ENCODE data around the gene PSD.
A peak's percentile ranks its signal among the peaks of the same experiment; 100 is the strongest.

Gene PSD

DNA sequence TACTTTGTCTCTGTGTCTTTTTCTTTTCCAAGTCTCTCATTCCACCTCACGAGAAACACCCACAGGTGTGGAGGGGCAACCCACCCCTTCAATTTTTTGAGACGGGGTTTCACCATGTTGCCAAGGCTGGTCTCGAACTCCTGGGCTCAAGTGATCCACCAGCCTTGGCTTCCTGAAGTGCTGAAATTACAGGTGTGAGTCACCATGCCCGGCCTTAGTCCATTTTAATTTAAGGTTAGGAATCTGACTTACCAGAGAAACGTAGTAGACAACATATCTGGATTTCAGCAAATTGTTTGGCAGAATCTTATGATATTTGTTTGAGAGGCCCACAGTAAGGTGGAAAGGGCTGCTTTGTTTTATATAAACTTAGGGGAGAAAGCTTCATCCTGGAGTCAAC lies 26.3 kb downstream of the PSD start:
- no peak for DNase-seq

DNA sequence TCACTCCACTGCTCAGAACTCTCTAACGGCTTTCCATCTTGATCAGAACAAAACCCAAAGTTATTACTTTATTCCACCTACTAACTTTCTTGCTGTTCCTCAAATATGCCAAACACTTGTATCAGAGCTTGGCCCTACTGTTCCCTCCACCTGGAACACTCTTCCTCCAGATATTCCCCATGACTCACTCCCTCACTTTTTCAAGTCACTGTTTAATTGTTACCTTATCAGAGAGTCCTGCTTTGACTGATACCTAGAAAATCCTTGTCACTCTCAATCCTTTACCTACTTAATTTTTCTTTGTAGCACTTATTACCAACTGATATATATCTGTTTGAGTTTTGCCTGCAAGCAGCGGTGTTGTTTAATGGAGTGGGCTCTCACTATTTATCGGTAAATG lies 28.7 kb downstream of the PSD start:
- no peak for DNase-seq

DNA sequence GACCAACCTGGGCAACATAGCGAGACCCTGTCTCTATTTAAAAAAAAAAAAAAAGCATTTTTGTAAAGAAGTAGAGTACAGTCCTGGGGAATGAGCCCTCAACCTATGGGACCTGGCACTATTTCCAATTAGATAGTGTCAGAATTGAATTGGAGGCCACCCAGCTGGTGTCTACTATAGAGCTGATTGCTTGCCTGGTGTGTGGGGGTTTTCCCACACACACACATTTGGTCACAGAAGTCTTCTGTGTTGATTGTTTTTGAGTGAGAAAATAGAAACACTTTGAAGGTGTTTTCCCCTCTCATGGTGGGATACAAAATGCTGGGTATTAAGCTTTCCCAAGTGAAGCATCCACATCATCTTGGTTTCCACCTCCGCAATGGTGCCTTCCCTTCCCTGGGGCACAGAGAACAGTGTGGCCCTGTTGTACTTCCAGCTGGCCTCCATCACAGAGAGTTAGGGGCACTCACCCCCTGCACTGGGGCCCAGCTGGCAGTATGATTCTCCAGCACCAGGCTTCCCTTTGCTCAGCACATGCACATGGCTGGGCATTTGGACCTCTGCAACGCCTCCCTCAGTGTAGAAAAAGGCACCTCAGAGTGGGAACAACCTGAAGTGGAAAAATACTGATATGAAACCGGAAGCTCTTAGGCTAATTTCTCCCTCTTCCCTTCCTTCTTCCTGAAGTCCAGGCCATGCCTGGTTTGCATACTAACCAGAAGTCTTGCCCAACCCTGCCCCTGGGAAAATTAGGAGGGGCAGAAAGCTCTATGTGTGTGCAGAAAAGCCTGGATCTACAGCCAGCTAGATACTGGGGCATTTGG lies 33.8 kb downstream of the PSD start:
- DNase-seq: no peak

DNA sequence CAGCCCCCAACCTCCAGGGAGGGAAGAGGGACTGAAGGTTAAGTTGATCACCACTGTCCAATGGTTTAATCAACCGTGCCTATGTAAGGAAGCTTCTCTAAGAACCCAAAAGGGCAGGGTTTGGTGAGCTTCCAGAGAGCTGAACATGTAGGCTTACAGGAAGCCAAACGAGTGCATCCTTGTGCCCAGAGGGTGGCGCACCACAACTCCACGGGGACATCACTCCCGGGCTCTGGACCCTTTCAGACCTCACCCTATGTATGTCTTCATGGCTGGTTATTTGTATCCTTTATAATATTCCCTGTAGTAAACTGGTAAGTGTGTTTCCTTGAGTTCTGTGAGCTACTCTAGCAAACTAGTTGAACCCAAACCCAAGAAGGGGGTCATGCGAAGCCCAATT lies 34.5 kb downstream of the PSD start:
- no peak for DNase-seq

DNA sequence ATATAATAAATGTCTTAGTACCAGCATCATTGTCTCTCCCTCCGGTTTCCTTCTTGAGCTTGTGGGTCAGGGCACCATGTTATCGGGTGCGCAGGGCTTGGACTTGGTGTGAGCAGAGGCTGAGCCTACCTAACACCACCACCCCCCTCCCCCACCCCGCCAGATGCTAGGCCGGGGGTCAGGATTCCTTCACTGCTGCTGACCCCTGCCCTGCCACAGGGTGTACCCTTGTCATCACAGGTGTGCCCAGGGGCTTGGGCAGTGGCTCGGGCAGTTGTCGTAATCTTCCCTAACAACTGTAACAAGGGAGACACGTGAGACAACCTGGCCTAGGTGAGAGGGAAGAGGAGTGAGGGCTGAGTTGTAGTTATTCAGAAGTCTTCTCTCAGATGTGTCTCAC lies 35.7 kb downstream of the PSD start:
- no peak for DNase-seq

DNA sequence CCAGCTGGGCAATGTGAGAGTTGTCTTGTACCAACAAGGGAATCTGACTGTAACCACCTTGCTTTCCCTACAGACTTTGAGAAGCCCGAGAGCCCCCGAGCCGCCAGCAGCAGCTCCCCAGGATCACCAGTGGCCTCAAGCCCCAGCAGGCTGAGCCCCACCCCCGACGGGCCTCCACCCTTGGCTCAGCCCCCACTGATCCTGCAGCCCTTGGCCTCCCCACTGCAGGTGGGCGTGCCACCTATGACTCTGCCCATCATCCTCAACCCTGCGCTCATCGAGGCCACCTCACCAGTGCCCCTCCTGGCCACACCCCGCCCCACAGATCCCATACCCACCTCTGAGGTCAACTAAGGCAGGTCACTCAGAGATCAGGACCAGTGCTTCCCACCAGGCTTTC lies 36.6 kb downstream of the PSD start:
- DNase-seq: no peak

DNA sequence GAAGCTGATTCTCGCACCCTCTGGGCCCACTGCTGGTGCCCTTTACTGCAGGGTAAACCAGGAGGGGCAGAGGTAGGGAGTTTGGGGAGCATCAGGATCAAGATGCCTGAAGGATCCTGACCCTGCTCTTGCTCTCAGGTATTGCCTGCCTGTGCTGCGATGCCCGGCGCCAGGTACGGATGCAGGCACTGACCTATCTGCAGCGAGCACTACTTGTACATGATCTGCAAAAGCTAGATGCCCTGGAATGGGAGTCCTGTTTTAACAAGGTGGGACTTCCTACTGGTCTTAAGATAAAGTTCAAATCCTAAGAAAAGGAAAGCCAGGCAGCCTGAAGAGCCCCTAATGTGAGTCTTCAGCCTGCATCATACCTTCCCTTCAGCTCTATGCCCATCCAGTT lies 39.2 kb downstream of the PSD start:
- no peak for DNase-seq

DNA sequence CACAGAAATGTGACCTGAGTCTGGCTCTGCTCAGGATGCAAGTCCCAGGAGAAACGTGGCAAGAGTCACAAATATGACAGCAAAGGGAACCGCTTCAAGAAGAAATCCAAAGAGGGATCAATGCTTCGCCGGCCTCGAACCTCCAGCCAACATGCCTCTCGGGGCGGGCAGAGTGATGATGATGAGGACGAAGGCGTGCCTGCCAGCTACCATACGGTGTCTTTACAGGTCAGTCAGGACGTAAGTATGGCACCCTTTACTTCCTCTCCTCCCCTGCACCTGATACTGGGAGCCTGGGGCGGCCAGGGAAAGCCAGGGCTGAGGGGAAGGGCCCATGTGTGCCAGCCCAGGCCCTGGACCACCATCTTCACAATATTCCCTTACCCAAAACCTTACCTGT lies 41.7 kb downstream of the PSD start:
- DNase-seq: no peak

DNA sequence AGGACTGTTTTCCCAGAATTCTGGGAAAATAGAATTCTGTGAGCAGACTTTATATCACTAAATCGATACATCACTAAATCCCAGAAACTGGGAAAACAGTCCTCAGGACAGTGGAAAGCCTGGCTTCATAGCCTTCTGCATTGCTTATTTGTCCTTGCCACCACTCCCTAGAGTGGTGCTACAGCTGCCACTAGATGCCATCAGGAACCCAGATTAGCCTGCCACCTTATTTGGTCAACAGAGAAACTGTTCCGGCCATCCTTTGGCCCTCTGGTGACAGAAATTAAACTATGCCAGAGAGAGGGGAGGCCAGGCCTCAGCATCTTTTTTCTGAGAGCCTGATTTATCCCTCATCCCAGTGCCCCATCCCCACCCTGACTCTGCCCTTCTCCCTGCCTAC lies 42.7 kb downstream of the PSD start:
- DNase-seq: no peak

DNA sequence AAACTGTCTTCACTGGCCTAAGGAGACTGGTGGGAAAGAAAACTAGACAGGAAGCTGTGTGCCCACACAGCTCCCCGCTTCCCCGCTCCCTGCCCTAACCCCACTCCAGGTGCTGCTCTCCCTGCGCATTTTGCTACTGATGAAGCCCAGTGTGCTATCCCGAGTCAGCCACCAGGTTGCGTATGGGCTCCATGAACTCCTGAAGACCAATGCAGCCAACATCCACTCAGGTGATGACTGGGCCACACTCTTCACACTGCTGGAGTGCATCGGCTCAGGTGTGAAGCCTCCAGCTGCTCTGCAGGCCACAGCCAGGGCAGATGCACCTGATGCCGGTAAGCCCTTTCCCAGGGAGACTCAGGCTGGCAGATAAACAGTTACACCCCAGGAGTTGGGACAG lies 43.3 kb downstream of the PSD start:
- DNase-seq: no peak

DNA sequence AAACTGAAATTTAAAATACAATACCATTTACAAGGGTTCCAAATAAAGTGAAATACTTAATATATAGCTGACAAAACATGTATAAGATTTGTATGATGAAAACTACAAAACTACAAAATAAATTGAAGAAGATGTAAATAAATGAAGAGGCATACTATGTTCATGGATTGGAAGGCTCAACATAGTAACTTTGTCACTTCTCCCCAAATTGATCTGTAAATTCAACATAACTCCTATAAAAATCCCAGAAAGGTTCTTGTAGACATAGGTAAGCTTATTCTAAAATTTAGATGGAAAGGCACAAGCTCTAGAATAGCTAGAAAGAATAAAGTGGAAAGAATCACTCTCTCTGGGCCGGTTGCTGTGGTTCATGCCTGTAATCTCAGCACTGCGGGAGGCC lies 47.3 kb downstream of the PSD start:
- no peak for DNase-seq

DNA sequence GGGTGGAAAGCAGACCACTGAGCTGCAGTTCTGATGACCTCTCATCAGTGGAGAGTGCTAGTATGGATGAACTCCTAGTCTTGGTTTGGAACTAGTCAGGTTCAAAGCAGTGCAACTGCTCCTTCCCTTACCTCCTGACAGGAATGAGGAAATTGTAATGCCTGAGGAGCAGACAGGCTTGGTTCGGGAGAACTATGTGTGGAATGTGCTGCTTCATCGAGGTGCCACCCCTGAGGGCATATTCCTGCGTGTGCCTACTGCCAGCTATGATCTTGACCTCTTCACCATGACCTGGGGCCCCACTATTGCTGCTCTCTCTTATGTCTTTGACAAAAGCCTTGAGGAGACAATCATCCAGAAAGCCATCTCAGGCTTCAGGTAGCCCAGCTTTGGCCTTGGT lies 50.5 kb downstream of the PSD start:
- no peak for DNase-seq

DNA sequence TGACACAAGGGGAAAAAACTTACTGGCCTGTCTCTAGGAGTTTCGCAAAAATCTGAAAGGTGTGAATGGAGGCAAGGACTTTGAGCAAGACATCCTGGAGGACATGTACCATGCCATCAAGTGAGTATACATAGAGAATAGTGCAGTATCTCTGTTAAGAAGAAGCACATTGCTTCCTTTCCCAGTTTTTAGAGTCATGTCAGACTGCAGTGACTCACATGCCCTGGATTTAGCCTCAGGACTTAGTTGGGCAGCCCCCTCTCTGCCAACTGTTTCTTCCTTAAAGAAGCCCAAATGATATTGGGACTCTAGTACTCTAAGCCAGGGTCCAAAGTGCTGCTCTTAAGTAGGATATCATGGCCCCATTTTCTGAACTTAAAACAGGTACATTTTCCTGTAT lies 51.1 kb downstream of the PSD start:
- DNase-seq: no peak

DNA sequence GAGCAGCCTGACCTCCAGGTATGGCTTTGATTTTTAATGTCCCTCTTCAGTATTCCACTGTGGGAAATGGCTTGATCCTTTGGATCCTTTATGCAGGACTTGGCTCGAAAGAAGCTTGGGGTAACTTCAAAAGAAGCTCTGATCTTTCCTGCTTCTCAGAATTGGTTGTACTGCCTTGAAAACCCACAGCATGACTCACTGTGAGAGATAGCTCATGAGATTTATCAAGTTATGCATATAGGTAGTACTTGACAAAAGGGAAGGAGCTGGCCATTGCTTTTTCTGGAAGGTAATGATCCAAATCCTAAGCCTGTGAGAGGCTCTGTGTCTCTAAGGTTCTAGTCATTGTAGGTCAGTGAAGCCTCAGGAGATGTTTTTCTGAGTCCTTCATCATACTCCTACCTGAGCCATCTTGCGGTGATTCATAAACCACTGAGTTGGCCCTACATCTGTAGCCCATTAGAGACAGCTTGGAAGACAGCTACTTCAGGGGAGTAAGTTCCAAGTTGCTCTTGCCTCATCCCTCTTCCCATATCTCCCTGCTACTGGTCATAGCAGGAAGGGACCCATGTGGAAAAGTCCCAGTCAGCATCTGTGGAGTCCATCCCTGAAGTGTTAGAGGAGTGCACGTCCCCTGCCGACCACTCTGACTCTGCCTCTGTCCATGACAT lies 59.7 kb downstream of the PSD start:
- DNase-seq: no peak

DNA sequence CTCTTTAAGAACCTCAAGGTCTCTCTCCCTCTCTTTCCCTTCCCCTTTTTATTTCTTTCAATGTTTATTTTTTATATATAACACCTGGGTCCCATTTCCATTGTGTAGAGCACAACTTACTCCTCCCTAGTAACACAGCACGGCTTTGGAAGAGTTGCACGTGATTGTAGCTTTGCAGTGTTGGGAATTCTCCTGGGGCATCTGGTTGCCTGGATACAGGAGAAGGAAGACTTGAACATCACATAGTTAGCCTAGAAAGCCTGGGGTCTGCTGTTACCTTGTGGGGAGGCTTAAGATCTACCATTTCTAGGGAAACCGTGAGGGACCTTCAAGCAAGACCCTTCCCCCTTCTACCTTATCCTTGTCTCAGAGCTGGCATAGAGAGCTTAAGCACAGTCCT lies 64.1 kb downstream of the PSD start:
- DNase-seq: peak in 2 of 51 donors; percentile 2 to 4
